Glomerular visceral epithelial cell (primary cell): ENCODE measurements around the gene WDR43.

Source experiments
- DNase-seq: peaks from one replicate; pipeline ENCODE4 v3.0.0-alpha.2; 2016; ENCODE audit errors: extremely low spot score

Gene WDR43

GRCh38 chr2:28894470-28895188 lies at the start of gene WDR43:
Gene WDR43 (plus strand): TSS chr2:28894667. CDS start chr2:28894699, 32 bp downstream.
- peak; percentile 98 for DNase-seq

GRCh38 chr2:28855193-28855592 lies 39.3 kb upstream of the WDR43 start:
- DNase-seq, result no peak

GRCh38 chr2:28855977-28856376 lies 38.5 kb upstream of the WDR43 start:
- DNase-seq, result no peak

GRCh38 chr2:28868611-28869010 lies 25.9 kb upstream of the WDR43 start:
- DNase-seq, result no peak

- no peak for DNase-seq
Measured at GRCh38 chr2:28869494-28870145, 24.8 kb upstream of the WDR43 start.

GRCh38 chr2:28870146-28870891 lies 24.1 kb upstream of the WDR43 start, which contains the start of gene TRMT61B:
Gene TRMT61B (minus strand): TSS chr2:28870309. CDS start chr2:28870277, 32 bp downstream.
- peak; percentile 94 for DNase-seq

- no peak for DNase-seq
Measured at GRCh38 chr2:28871620-28872019, 22.8 kb upstream of the WDR43 start.

GRCh38 chr2:28880193-28880592 lies 14.3 kb upstream of the WDR43 start:
- DNase-seq, result no peak

- DNase-seq, result no peak
Measured at GRCh38 chr2:28893488-28893887, 979 bp upstream of the WDR43 start.

- DNase-seq, result peak; percentile 21
Measured at GRCh38 chr2:28895189-28895893, 874 bp downstream of the WDR43 start.

- DNase-seq, result peak; percentile 11
Measured at GRCh38 chr2:28896906-28897305, 2.4 kb downstream of the WDR43 start.

GRCh38 chr2:28898048-28898447 lies 3.6 kb downstream of the WDR43 start:
- no peak for DNase-seq

GRCh38 chr2:28901202-28901601 lies 6.7 kb downstream of the WDR43 start:
- no peak for DNase-seq

- no peak for DNase-seq
Measured at GRCh38 chr2:28901841-28902240, 7.4 kb downstream of the WDR43 start.

GRCh38 chr2:28902584-28902983 lies 8.1 kb downstream of the WDR43 start:
- DNase-seq, result no peak

GRCh38 chr2:28904295-28904694 lies 9.8 kb downstream of the WDR43 start:
- peak; percentile 22 for DNase-seq

GRCh38 chr2:28904802-28905457 lies 10.5 kb downstream of the WDR43 start:
- peak; percentile 53 for DNase-seq

GRCh38 chr2:28905533-28905932 lies 11.1 kb downstream of the WDR43 start:
- DNase-seq, result no peak

- no peak for DNase-seq
Measured at GRCh38 chr2:28906376-28906775, 11.9 kb downstream of the WDR43 start.

- DNase-seq, result no peak
Measured at GRCh38 chr2:28906821-28907220, 12.4 kb downstream of the WDR43 start.

GRCh38 chr2:28908172-28908571 lies 13.7 kb downstream of the WDR43 start:
- no peak for DNase-seq
